IPS-18a (cell line): ENCODE results near the gene PLEKHA3.

Source experiments
- H3K27ac ChIP-seq: one replicate; pipeline ENCODE4 v1.5.1; 2013; ENCODE audit warnings: low read length
- H3K27me3 ChIP-seq: one replicate; pipeline ENCODE4 v1.6.1; 2013; ENCODE audit warnings: mild to moderate bottlenecking, low read length; ENCODE audit not compliant: control insufficient read depth, insufficient read depth
- H3K36me3 ChIP-seq: one replicate; pipeline ENCODE4 v1.6.1; 2013; ENCODE audit warnings: low read depth, low read length; ENCODE audit not compliant: control insufficient read depth
- H3K4me1 ChIP-seq: one replicate; pipeline ENCODE4 v1.6.1; 2013; ENCODE audit warnings: low read depth, low read length; ENCODE audit not compliant: control insufficient read depth
- H3K4me3 ChIP-seq: one replicate; pipeline ENCODE4 v1.5.1; 2013; ENCODE audit warnings: low read length
- H3K9ac ChIP-seq: one replicate; pipeline ENCODE4 v1.6.1; 2013; ENCODE audit warnings: mild to moderate bottlenecking, low read length, moderate library complexity
- H3K9me3 ChIP-seq: one replicate; pipeline ENCODE4 v1.6.1; 2013; ENCODE audit warnings: low read depth, low read length; ENCODE audit not compliant: control insufficient read depth

Gene PLEKHA3

DNA sequence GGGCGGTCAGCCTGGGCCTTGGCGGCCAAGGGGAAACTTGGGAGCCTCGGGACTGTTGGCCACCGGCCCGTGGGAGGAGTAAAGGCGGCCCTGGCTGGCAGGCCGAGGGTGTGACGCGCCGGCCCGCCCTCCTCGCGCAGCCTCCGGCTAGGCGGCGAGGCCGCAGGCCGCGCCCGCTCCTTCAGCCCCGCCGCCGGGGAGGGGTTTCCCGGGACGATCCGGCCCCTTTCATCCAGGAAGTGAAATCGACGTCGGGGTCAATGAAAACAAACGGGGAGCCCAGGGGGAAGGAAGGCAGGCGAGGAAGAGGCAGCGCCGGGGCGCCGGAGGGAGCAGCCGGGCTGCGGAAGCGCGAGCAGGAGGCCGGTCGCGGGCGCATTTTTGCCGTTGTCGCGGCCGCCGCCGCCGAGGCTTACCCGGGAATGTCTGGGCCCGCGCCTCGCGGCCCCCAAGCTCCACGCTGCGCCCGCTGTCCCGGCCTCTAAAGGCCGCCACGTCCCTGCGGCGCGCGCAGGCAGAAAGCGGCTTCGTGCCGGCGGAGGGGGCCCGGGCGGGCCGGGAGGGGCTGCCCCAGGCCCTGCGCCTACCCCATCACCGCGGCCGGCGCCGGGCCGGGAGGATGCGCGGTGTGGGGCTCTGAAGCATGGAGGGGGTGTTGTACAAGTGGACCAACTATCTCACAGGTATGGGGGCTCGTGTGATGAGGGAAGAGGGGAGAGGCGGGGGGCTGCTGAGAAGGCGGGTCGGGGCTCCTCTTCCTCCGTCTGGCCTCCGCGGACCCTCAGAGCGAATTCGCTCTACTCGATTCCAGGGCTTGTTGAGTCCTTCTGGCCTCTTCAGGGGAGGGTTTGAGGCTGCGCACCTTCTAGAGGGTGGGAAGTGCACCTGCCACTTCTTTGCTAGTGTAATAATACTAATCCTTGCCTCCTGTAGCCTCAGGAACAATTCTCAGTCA is at the start of gene PLEKHA3:
TSS of gene PLEKHA3 (plus strand) at position 231 of the 955 bp plus-strand sequence. CDS start at position 644, 413 bp downstream.
- Histone ChIP-seq H3K27me3 (peaks cover 16% of the 10 kb centered on the region), H3K4me3 (peak within 1 kb of the TSS; percentile 99), H3K36me3 (no peaks in the 10 kb centered on the region), H3K9ac (peak within 1 kb of the TSS; percentile 69), H3K4me1 (peaks cover 15% of the 10 kb centered on the region), H3K27ac (no peak within 1 kb of the TSS), H3K9me3 (no peaks in the 10 kb centered on the region)

DNA sequence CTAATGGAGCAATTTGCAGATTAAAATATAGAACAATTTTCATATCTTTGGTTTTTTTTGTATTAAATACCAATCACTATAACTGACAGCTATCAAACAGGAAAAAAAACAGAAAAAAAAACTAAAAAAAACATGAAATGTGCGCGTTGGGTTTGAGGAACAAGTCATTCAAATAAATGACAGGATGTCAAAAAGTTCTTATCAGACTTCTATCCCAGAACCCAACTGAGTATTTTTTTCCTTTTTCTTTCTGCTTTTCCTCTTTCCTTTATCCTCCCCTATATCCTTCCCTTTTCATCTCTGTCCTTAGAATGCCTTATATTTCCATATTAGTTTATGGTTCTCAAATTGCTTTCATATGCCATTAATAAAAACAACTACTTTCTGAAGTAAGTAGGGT is 43.6 kb upstream of the PLEKHA3 start:
- Histone ChIP-seq H3K9me3 (no peaks in the 10 kb centered on the region), H3K9ac (no peak overlapping the region), H3K36me3 (peaks cover 91% of the 10 kb centered on the region)

DNA sequence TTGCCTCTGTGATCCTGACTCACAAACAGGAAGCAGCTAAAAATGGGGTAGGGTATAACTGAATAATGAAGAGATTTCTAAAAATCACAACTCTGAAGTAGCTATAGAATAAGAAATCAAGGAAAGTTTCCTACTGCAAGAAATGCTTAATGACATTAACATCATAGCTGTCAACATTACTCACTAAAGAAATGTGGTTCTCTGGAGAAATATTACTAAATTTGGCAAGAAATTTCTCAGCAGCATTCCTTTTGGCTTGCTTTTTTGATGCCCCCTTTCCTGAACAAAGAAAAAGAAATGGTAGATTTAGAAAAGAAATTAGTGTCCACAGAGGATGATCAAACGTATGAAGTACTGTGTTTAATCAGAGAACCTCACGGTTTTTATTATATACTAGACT is 38.8 kb upstream of the PLEKHA3 start:
- Histone ChIP-seq H3K27ac (no peak overlapping the region), H3K4me1 (no peaks in the 10 kb centered on the region), H3K36me3 (peaks cover 92% of the 10 kb centered on the region), H3K9ac (no peak overlapping the region), H3K4me3 (no peak overlapping the region), H3K27me3 (no peaks in the 10 kb centered on the region), H3K9me3 (no peaks in the 10 kb centered on the region)

More for the DNA sequence above, 43.6 kb upstream of the PLEKHA3 start:
- Histone ChIP-seq H3K27ac (no peak overlapping the region), H3K4me3 (no peak overlapping the region), H3K4me1 (no peaks in the 10 kb centered on the region), H3K27me3 (no peaks in the 10 kb centered on the region)

DNA sequence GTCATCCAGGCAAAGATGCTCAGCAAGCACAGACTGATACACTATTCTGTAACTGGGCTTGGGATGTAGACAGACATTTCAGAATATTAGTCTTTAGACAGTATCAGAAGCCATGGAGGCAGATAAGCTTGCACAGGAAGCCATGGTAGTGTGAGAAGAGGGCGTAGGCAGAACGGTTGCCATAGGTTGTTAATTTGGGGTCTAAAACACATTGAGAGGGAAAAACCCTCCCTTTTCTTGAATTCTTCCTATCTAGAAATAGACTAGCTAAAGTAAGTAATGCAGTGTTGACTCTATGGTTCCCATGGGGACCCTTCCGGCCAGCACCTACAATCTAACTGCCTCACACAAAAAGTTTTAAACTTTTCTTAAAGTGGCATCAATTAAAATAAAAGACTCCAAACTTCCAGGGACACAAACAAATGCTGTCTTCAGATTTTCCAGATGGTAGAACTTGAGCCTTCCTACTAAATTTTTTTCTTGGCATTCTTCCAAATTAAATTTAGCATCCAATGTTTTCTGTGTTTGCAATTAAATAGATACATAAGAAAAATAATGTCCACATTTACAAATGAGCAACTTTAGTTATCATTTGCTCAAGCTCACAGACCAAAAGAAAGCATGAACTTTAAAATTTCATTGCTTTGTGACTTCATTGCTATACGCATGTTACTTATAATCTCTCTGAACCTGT is 31.1 kb upstream of the PLEKHA3 start:
- Histone ChIP-seq H3K27ac (no peak overlapping the region), H3K9me3 (no peaks in the 10 kb centered on the region), H3K9ac (peak overlapping the region; percentile 97), H3K36me3 (peaks cover 40% of the 10 kb centered on the region), H3K4me3 (peak overlapping the region; percentile 79), H3K27me3 (no peaks in the 10 kb centered on the region), H3K4me1 (peaks cover 13% of the 10 kb centered on the region)

DNA sequence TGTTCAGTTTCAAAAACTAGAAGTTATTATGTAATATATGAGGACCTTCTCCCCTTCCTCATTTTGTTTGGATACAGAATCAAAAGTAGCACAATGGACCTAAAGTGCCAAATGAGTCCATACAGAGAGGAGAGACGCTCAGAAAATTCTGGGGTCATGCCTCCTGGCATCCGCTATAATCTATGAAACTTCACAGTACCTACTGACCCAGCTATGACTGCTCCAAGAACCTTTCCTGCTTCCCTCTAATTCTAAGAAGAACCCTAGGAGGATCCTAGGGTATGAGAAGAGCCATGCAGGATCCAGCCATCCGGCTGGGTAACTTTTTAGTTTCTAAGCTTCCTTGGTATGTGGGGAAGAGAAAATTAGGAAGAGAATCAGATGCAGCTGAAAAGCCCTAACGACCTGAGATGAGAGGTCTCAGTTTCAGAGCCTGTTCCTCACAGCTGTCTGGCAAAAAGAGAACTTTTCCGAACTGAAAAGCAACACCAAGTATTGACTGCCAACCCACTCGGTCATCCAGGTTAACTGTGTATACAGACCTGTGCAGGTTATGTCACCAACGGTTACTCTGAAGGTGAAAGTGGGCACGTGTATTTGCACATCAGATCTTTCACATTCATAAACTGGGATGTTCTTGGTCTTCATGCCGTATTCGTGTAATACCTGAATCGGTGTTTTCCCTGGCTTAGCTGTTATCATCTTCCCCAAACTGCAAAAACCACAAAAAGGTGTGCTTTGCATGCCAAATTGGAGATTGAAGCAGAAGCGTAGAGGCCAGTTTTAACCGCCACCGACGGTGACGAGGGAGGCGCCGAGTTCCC is 30.3 kb upstream of the PLEKHA3 start:
- H3K9me3 ChIP-seq: no peaks in the 10 kb centered on the region
- H3K27me3 ChIP-seq: no peaks in the 10 kb centered on the region
- peak overlapping the region; percentile 79 for H3K4me3 ChIP-seq
- peaks cover 13% of the 10 kb centered on the region for H3K4me1 ChIP-seq
- peaks cover 32% of the 10 kb centered on the region for H3K36me3 ChIP-seq
- peak overlapping the region; percentile 97 for H3K9ac ChIP-seq
- H3K27ac ChIP-seq: no peak overlapping the region

DNA sequence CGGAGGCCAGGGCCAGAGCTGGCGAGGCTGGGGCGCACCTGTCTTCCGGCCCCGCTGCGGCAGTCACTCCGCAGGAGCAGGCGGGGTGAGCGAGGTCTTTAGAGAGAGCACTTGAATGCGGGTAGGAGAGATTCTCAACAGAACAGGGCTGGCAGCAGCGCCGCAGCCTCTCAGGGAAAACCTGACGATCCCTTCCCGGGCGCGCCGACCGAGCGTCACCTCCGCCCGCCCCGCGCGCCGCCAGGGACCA is 29.8 kb upstream of the PLEKHA3 start:
- no peak overlapping the region for H3K27ac ChIP-seq
- H3K9ac ChIP-seq: peak overlapping the region; percentile 97
- peaks cover 13% of the 10 kb centered on the region for H3K4me1 ChIP-seq
- no peaks in the 10 kb centered on the region for H3K27me3 ChIP-seq
- no peaks in the 10 kb centered on the region for H3K9me3 ChIP-seq
- H3K4me3 ChIP-seq: peak overlapping the region; percentile 79
- H3K36me3 ChIP-seq: peaks cover 27% of the 10 kb centered on the region

DNA sequence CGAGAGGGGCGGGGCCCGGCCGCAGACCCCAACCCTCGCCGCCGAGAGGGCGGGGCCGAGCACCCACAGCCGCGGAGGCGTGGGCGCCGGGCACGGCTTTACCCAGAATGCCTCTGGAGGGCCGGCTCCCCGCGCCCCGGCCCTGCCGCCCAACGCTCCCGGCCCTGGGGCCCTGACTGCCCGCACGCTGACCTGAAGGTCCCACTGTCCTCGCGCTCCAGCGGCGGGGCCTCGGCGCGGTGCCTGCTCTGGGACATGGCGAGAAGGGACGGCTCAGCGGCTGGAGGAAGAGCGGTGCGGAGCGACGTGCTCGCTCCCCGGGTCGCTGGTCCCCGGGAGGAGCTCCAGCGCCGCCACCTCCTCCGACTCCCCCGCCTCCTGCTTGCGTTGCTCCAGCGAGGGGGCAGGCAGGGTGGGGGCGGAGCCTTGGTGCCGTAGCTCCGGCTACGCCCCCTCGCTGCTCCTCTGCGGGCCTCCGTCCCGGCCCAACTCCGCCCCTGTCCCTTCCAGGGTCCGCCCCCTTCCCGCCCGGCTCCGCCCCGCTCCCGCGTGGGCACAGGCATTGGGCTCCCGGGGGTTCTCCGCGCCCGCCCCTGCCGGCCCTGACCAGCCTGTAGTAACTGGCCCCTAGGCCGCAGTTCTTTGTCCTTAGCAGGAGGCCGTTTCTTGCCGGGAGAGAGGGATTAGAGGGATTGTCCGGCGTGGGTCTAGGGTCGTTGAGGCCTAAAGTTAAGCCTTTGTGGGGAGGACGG is 29.3 kb upstream of the PLEKHA3 start, which contains the start of the genes PJVK and PRKRA:
TSS of gene PJVK (plus strand) at position 605 of the 752 bp plus-strand sequence. CDS start 2,032 bp downstream, outside the sequence.
TSS of gene PRKRA (minus strand) at position 402 of the 752 bp plus-strand sequence. CDS start at position 257, 145 bp downstream.
- H3K9ac ChIP-seq: peak within 1 kb of the TSS; percentile 97
- H3K27ac ChIP-seq: peak within 1 kb of the TSS; percentile 93
- peaks cover 13% of the 10 kb centered on the region for H3K4me1 ChIP-seq
- H3K36me3 ChIP-seq: peaks cover 22% of the 10 kb centered on the region
- no peaks in the 10 kb centered on the region for H3K27me3 ChIP-seq
- H3K4me3 ChIP-seq: peak within 1 kb of the TSS; percentile 79
- H3K9me3 ChIP-seq: no peaks in the 10 kb centered on the region

DNA sequence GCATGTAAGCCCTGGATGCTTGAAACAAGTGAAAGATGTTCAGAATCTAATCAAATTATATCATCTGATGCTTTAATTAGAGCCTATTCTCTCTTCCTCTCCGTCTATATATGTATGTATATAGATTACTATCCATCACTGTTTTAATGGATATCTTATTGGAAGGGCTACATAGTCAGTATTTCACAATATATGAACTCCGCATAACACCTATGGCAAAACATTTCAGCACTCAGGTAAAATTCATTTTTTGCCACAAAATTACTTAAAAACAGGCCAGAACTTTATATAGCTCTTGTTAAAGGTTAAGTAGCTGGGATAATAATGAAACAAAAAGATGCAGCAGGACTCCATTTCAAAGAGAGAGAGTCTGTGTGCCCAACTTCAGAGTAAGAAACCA is 27.9 kb upstream of the PLEKHA3 start:
- Histone ChIP-seq H3K27ac (no peak overlapping the region), H3K9ac (no peak overlapping the region), H3K27me3 (no peaks in the 10 kb centered on the region), H3K4me3 (no peak overlapping the region), H3K36me3 (peaks cover 13% of the 10 kb centered on the region), H3K9me3 (no peaks in the 10 kb centered on the region), H3K4me1 (peaks cover 13% of the 10 kb centered on the region)

DNA sequence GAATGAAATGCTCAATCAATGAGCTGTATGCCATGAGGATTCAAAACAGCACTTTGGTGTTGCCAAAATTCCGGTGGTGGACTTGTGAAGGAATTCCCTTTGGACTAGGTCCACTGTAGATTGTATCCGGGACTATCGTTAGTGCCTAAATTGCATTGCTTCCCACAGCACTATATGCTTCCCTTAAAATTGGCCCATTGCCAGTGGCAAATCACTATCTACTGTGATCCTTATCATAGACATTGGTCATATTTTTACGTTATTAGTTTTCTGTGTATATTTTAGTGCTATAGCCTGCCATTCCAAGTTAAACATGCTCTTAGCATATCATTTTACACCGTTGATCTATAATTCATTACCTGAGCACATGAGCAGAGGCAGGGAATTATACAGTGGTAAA is 27.4 kb upstream of the PLEKHA3 start:
- peaks cover 13% of the 10 kb centered on the region for H3K4me1 ChIP-seq
- no peaks in the 10 kb centered on the region for H3K9me3 ChIP-seq
- no peaks in the 10 kb centered on the region for H3K27me3 ChIP-seq
- no peak overlapping the region for H3K27ac ChIP-seq
- peaks cover 9% of the 10 kb centered on the region for H3K36me3 ChIP-seq
- H3K9ac ChIP-seq: no peak overlapping the region
- no peak overlapping the region for H3K4me3 ChIP-seq

DNA sequence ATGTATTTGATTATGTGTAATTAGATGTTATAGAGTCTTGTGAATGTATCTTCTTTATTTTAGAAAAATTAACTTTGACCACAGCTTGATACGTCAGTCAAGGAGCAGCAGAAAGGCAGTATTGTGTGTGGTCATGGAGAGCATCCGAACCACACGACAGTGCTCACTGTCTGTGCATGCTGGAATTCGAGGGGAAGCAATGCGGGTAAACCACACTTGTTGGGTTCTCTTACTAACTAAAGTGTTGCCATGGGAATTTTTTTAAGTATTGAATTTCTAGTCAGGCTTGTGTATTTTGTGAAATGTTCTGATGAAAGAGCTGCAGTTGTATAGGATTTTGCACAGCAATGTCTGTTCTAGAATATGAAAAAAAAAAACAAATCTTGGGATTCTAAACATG is 24.3 kb upstream of the PLEKHA3 start:
- no peaks in the 10 kb centered on the region for H3K9me3 ChIP-seq
- H3K27me3 ChIP-seq: no peaks in the 10 kb centered on the region
- H3K4me3 ChIP-seq: no peak overlapping the region
- peaks cover 6% of the 10 kb centered on the region for H3K4me1 ChIP-seq
- H3K36me3 ChIP-seq: no peaks in the 10 kb centered on the region
- H3K9ac ChIP-seq: no peak overlapping the region
- no peak overlapping the region for H3K27ac ChIP-seq
